Activated naive CD4-positive, alpha-beta T cell treated with anti-CD3 and anti-CD28 coated beads, Interleukin-2, amount 10 ng/mL, durations not matched to agents 7 days and 5 days (primary cell): ENCODE measurements around the gene ATRX.
"Not testable (repeated sequence)": the region's sequence is repeated elsewhere in the genome, so short reads cannot be mapped to it uniquely, and the experiment has no call there.

Experiments used
- CTCF ChIA-PET: fragments of 350-600 bp; sonication (Branson Sonifier 250); formaldehyde crosslinking; loops from one replicate; lab custom pipeline; 2021; ENCODE audit warnings: antibody characterized with exemption; lab: Charles Lee
- DNase-seq: peaks from one replicate; pipeline ENCODE4 v3.0.0-alpha.2; 2020
- H3K27ac Mint-ChIP-seq: one replicate; pipeline ENCODE4 v1.8.0; 2021; ENCODE audit warnings: mild to moderate bottlenecking, moderate library complexity, mixed read lengths
- H3K27me3 Mint-ChIP-seq: one replicate; pipeline ENCODE4 v1.8.0; 2021; ENCODE audit warnings: mild to moderate bottlenecking, mixed read lengths
- H3K36me3 Mint-ChIP-seq: one replicate; pipeline ENCODE4 v1.8.0; 2021; ENCODE audit warnings: mixed read lengths
- H3K4me1 Mint-ChIP-seq: one replicate; pipeline ENCODE4 v1.8.0; 2021; ENCODE audit warnings: mixed read lengths
- H3K4me3 Mint-ChIP-seq: one replicate; pipeline ENCODE4 v1.8.0; 2021; ENCODE audit warnings: mild to moderate bottlenecking, moderate library complexity, mixed read lengths
- H3K9me3 Mint-ChIP-seq: one replicate; pipeline ENCODE4 v1.8.0; 2021; ENCODE audit warnings: mixed read lengths

The ATRX gene

GRCh38 chrX:77785486-77786364, at the start of gene ATRX:
Gene ATRX (minus strand): TSS chrX:77786216. CDS start chrX:77786001, 215 bp downstream.
- H3K27ac Mint-ChIP-seq, result peak within 1 kb of the TSS; percentile 97
- peaks cover 7% of the 10 kb centered on the region for H3K36me3 Mint-ChIP-seq
- DNase-seq, result peak; percentile 85
- CTCF ChIA-PET, result no interaction called here
- H3K4me3 Mint-ChIP-seq, result peak within 1 kb of the TSS; percentile 88
- peaks cover 35% of the 10 kb centered on the region for H3K4me1 Mint-ChIP-seq
- H3K27me3 Mint-ChIP-seq, result no peaks in the 10 kb centered on the region
- H3K9me3 Mint-ChIP-seq, result no peaks in the 10 kb centered on the region

GRCh38 chrX:77831544-77831943, 45.5 kb upstream of the ATRX start:
- H3K9me3 Mint-ChIP-seq, H3K4me1 Mint-ChIP-seq, H3K4me3 Mint-ChIP-seq, CTCF ChIA-PET, H3K27me3 Mint-ChIP-seq, H3K27ac Mint-ChIP-seq, DNase-seq: not testable (repeated sequence)
- H3K36me3 Mint-ChIP-seq, result peaks cover 21% of the 10 kb centered on the region

GRCh38 chrX:77821989-77822388, 36.0 kb upstream of the ATRX start:
- Mint-ChIP-seq H3K36me3 (peaks cover 32% of the 10 kb centered on the region), H3K9me3 (peaks cover 11% of the 10 kb centered on the region)
- H3K4me3 Mint-ChIP-seq, H3K27me3 Mint-ChIP-seq, H3K27ac Mint-ChIP-seq, H3K4me1 Mint-ChIP-seq, DNase-seq, CTCF ChIA-PET: not testable (repeated sequence)

- DNase-seq, result no peak
- no peaks in the 10 kb centered on the region for H3K4me1 Mint-ChIP-seq
- no peaks in the 10 kb centered on the region for H3K27me3 Mint-ChIP-seq
- H3K4me3 Mint-ChIP-seq, result no peak overlapping the region
- peaks cover 10% of the 10 kb centered on the region for H3K9me3 Mint-ChIP-seq
- H3K27ac Mint-ChIP-seq, result no peak overlapping the region
- CTCF ChIA-PET, result no interaction called here
- peaks cover 21% of the 10 kb centered on the region for H3K36me3 Mint-ChIP-seq
These were observed 34.2 kb upstream of the ATRX start for GRCh38 chrX:77820091-77820727.

GRCh38 chrX:77814210-77814609, 28.2 kb upstream of the ATRX start:
- H3K9me3 Mint-ChIP-seq, result no peaks in the 10 kb centered on the region
- H3K4me3 Mint-ChIP-seq, result no peak overlapping the region
- DNase-seq, result no peak
- no peaks in the 10 kb centered on the region for H3K4me1 Mint-ChIP-seq
- H3K27me3 Mint-ChIP-seq, result no peaks in the 10 kb centered on the region
- no peaks in the 10 kb centered on the region for H3K36me3 Mint-ChIP-seq
- CTCF ChIA-PET, result no interaction called here
- no peak overlapping the region for H3K27ac Mint-ChIP-seq

GRCh38 chrX:77802201-77802600, 16.2 kb upstream of the ATRX start:
- Mint-ChIP-seq H3K9me3 (peaks cover 2% of the 10 kb centered on the region), H3K36me3 (no peaks in the 10 kb centered on the region), H3K4me3 (no peak overlapping the region), H3K27ac (no peak overlapping the region), H3K4me1 (no peaks in the 10 kb centered on the region), H3K27me3 (no peaks in the 10 kb centered on the region)
- CTCF ChIA-PET, result no interaction called here
- DNase-seq, result no peak

GRCh38 chrX:77795124-77795523, 9.1 kb upstream of the ATRX start:
- H3K27me3 Mint-ChIP-seq, result no peaks in the 10 kb centered on the region

GRCh38 chrX:77793946-77794345, 7.9 kb upstream of the ATRX start:
- Mint-ChIP-seq H3K36me3 (no peaks in the 10 kb centered on the region), H3K27me3 (no peaks in the 10 kb centered on the region), H3K4me1 (no peaks in the 10 kb centered on the region), H3K9me3 (no peaks in the 10 kb centered on the region), H3K27ac (no peak overlapping the region), H3K4me3 (no peak overlapping the region)
- CTCF ChIA-PET, result no interaction called here
- DNase-seq, result no peak

More at GRCh38 chrX:77795124-77795523, 9.1 kb upstream of the ATRX start:
- Mint-ChIP-seq H3K4me1 (no peaks in the 10 kb centered on the region), H3K27ac (no peak overlapping the region), H3K9me3 (no peaks in the 10 kb centered on the region), H3K4me3 (no peak overlapping the region), H3K36me3 (no peaks in the 10 kb centered on the region)
- DNase-seq, result no peak
- CTCF ChIA-PET, result no interaction called here

GRCh38 chrX:77788050-77788449, 2.0 kb upstream of the ATRX start:
- peak; percentile 29 for DNase-seq
- no peaks in the 10 kb centered on the region for H3K9me3 Mint-ChIP-seq
- CTCF ChIA-PET, result no interaction called here

GRCh38 chrX:77786365-77786680, 307 bp upstream of the ATRX start:
- Mint-ChIP-seq H3K27ac (peak overlapping the region; percentile 97), H3K9me3 (no peaks in the 10 kb centered on the region), H3K36me3 (peaks cover 7% of the 10 kb centered on the region), H3K27me3 (no peaks in the 10 kb centered on the region), H3K4me3 (peak overlapping the region; percentile 88), H3K4me1 (peaks cover 32% of the 10 kb centered on the region)
- DNase-seq, result no peak
- CTCF ChIA-PET, result no interaction called here

More at GRCh38 chrX:77788050-77788449, 2.0 kb upstream of the ATRX start:
- Mint-ChIP-seq H3K4me3 (peak overlapping the region; percentile 67), H3K27me3 (no peaks in the 10 kb centered on the region), H3K36me3 (peaks cover 7% of the 10 kb centered on the region), H3K27ac (peak overlapping the region; percentile 89), H3K4me1 (peaks cover 26% of the 10 kb centered on the region)

- Mint-ChIP-seq H3K36me3 (peaks cover 15% of the 10 kb centered on the region), H3K27ac (peak overlapping the region; percentile 22), H3K4me3 (no peak overlapping the region), H3K9me3 (no peaks in the 10 kb centered on the region), H3K27me3 (no peaks in the 10 kb centered on the region), H3K4me1 (peaks cover 32% of the 10 kb centered on the region)
- CTCF ChIA-PET, result no interaction called here
- DNase-seq, result no peak
These were observed 6.3 kb downstream of the ATRX start for GRCh38 chrX:77779695-77780094.

GRCh38 chrX:77776659-77777058, 9.4 kb downstream of the ATRX start:
- Mint-ChIP-seq H3K4me1 (peaks cover 18% of the 10 kb centered on the region), H3K27ac (no peak overlapping the region), H3K27me3 (no peaks in the 10 kb centered on the region), H3K36me3 (peaks cover 13% of the 10 kb centered on the region), H3K9me3 (no peaks in the 10 kb centered on the region), H3K4me3 (no peak overlapping the region)
- CTCF ChIA-PET, result no interaction called here
- DNase-seq, result no peak

GRCh38 chrX:77771601-77772000, 14.4 kb downstream of the ATRX start:
- CTCF ChIA-PET, result no interaction called here
- Mint-ChIP-seq H3K27me3 (no peaks in the 10 kb centered on the region), H3K36me3 (peaks cover 11% of the 10 kb centered on the region), H3K27ac (no peak overlapping the region), H3K4me1 (peaks cover 32% of the 10 kb centered on the region), H3K9me3 (no peaks in the 10 kb centered on the region), H3K4me3 (no peak overlapping the region)
- DNase-seq, result no peak

GRCh38 chrX:77768787-77769186, 17.2 kb downstream of the ATRX start:
- CTCF ChIA-PET, result no interaction called here
- DNase-seq, result peak; percentile 25
- Mint-ChIP-seq H3K27ac (peak overlapping the region; percentile 76), H3K36me3 (peaks cover 13% of the 10 kb centered on the region), H3K4me1 (peaks cover 32% of the 10 kb centered on the region), H3K9me3 (no peaks in the 10 kb centered on the region), H3K4me3 (peak overlapping the region; percentile 10), H3K27me3 (no peaks in the 10 kb centered on the region)

- H3K4me3 Mint-ChIP-seq, H3K27me3 Mint-ChIP-seq, H3K36me3 Mint-ChIP-seq, H3K27ac Mint-ChIP-seq, H3K9me3 Mint-ChIP-seq, CTCF ChIA-PET, DNase-seq: not testable (repeated sequence)
- peaks cover 27% of the 10 kb centered on the region for H3K4me1 Mint-ChIP-seq
These were observed 19.8 kb downstream of the ATRX start for GRCh38 chrX:77766212-77766611.
